ENCODE results near the gene ADGRG2. TPM values are rescaled to one million over a fixed set of nuclear protein-coding genes. Genes with fewer than 3 reads are reported as not detected.

The ADGRG2 gene
- total RNA-seq, 1 experiment from 2014 or later, result not detected

DNA sequence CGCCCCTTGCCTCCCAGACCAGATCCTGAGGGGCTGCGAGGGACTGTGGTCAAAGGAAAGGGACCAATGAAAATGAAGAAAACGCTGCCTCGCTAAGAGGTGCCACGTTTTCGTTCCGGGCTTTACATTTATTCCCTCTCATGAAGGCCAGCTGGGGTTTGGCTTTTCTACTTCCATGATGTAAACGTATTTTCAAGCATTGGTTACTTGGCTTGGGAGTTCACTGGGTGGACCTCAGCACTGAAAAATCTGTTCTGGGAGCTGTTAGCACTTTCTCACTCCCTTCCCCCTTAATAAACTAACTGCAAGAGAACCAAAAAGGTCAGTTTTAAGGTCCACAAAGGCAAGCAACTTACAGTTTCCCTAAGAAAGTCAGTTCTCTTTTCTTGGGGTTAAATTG lies 40.6 kb upstream of the ADGRG2 start:
- RAD21 ChIA-PET (ENCODE audit: low non-redundant PET in 1 of 2, low total read pairs in 2 of 2, uncharacterized antibody in 2 of 2, unreplicated experiment in 2 of 2), result no interaction called here

More for the DNA sequence above, 40.6 kb upstream of the ADGRG2 start:
- CTCF ChIA-PET, result no interaction called here
- Histone ChIP-seq H4K20me1 (ENCODE audit: insufficient read depth) (no peaks in the 10 kb centered on the region), H3K36me3 (ENCODE audit: control insufficient read depth in 1 of 2, insufficient read depth in 2 of 2, low read length in 2 of 2) (no peaks in the 10 kb centered on the region), H3K79me2 (ENCODE audit: insufficient read depth, low read length) (no peaks in the 10 kb centered on the region), H3K4me2 (ENCODE audit: low read length) (no peak overlapping the region), H3K4me3 (replicated peaks in 1 of 2; ENCODE audit: low read depth in 1 of 2, low read length in 2 of 2) (no peak overlapping the region), H3K27me3 (ENCODE audit: insufficient read depth, low read length) (no peaks in the 10 kb centered on the region), H3K4me1 (ENCODE audit: control insufficient read depth in 1 of 2, insufficient read depth in 2 of 2, low read length in 2 of 2) (no peaks in the 10 kb centered on the region), H3K9me3 (ENCODE audit: control insufficient read depth in 1 of 2, insufficient read depth in 1 of 2, low read depth in 1 of 2, low read length in 2 of 2) (no peaks in the 10 kb centered on the region), H3K27ac (ENCODE audit: low read depth, low read length) (no peak overlapping the region), H3K9ac (ENCODE audit: low read length) (no peak overlapping the region), H2AFZ (ENCODE audit: low read depth, low read length, poor library complexity, severe bottlenecking) (no peak overlapping the region), H3K9me2 (ENCODE audit: insufficient read depth) (no peaks in the 10 kb centered on the region)
- ATAC-seq (no peak), DNase-seq (ENCODE audit: low read depth, low spot score) (no peak)
- POLR2A ChIA-PET, result no interaction called here
- intact Hi-C loops (cut with micrococcal nuclease), result no loop called here
- BruUV-seq (replicated peaks), result no TSS peak
- TF ChIP-seq JUND (IDR thresholded peaks at IDR 0.05), result no peak
- TF ChIP-seq CEBPB (IDR thresholded peaks at IDR 0.05; ENCODE audit: low read depth), result no peak
- TF ChIP-seq YY1 (IDR thresholded peaks at IDR 0.05; ENCODE audit: extremely low read depth, insufficient replicate concordance, low read depth, low read length), result no peak
- TF ChIP-seq CBX3 (IDR thresholded peaks at IDR 0.05; ENCODE audit: low read depth), result no peak
- TF ChIP-seq, protein P1, sequence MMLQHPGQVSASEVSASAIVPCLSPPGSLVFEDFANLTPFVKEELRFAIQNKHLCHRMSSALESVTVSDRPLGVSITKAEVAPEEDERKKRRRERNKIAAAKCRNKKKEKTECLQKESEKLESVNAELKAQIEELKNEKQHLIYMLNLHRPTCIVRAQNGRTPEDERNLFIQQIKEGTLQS (IDR thresholded peaks at IDR 0.05), result no peak
- TF ChIP-seq EGR1 (IDR thresholded peaks at IDR 0.05; ENCODE audit: low read depth), result no peak
- TF ChIP-seq, protein P2, sequence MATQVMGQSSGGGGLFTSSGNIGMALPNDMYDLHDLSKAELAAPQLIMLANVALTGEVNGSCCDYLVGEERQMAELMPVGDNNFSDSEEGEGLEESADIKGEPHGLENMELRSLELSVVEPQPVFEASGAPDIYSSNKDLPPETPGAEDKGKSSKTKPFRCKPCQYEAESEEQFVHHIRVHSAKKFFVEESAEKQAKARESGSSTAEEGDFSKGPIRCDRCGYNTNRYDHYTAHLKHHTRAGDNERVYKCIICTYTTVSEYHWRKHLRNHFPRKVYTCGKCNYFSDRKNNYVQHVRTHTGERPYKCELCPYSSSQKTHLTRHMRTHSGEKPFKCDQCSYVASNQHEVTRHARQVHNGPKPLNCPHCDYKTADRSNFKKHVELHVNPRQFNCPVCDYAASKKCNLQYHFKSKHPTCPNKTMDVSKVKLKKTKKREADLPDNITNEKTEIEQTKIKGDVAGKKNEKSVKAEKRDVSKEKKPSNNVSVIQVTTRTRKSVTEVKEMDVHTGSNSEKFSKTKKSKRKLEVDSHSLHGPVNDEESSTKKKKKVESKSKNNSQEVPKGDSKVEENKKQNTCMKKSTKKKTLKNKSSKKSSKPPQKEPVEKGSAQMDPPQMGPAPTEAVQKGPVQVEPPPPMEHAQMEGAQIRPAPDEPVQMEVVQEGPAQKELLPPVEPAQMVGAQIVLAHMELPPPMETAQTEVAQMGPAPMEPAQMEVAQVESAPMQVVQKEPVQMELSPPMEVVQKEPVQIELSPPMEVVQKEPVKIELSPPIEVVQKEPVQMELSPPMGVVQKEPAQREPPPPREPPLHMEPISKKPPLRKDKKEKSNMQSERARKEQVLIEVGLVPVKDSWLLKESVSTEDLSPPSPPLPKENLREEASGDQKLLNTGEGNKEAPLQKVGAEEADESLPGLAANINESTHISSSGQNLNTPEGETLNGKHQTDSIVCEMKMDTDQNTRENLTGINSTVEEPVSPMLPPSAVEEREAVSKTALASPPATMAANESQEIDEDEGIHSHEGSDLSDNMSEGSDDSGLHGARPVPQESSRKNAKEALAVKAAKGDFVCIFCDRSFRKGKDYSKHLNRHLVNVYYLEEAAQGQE (IDR thresholded peaks at IDR 0.05; ENCODE audit: low read depth), result no peak
- no peak for TF ChIP-seq EZH2phosphoT487 (IDR thresholded peaks at IDR 0.05; ENCODE audit: borderline replicate concordance)
- TF ChIP-seq POLR2AphosphoS5 (IDR thresholded peaks at IDR 0.05; ENCODE audit: low read depth, low read length), result no peak
- no peak for TF ChIP-seq FOSL1 (IDR thresholded peaks at IDR 0.05; ENCODE audit: low read depth)
- TF ChIP-seq EZH2 (IDR thresholded peaks at IDR 0.05), result no peak
- TF ChIP-seq RAD21 (IDR thresholded peaks at IDR 0.05; ENCODE audit: low read depth), result no peak

Data from HCT116 (cell line).